ENCODE measurements around the gene LRRC37A3. TPM values are rescaled to one million over a fixed set of nuclear protein-coding genes. Genes with fewer than 3 reads are reported as not detected.

Gene LRRC37A3
- total RNA-seq, 1 donor from 2014 or later: 5.6 TPM

DNA sequence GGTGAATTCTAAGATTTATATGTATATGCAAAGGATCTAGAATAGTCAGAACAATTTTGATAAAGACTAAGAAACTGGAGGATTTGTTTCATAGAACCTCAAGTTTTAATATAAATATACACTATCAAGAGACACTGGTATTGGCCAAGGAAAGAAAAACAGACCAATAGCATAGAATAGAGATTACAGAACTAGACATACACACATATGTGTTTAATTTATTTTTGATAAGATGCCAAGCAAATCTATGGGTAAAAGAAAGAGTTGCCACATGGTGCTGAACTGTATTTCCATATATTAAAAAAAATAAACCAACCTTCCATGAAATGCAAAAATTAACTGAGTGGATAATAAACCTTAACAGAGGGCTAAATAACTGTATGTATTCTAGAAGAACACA is 27.9 kb upstream of the LRRC37A3 start:
- Mint-ChIP-seq H3K36me3 (no peaks in the 10 kb centered on the region), H3K27ac (no peak overlapping the region), H3K9me3 (no peaks in the 10 kb centered on the region), H3K4me1 (no peaks in the 10 kb centered on the region), H3K27me3 (ENCODE audit: insufficient read depth, low read depth) (no peaks in the 10 kb centered on the region), H3K4me3 (no peak overlapping the region)
- TF ChIP-seq EZH2phosphoT487 (IDR thresholded peaks at IDR 0.05) (no peak), EZH2 (IDR thresholded peaks at IDR 0.05) (no peak)
- TF ChIP-seq, protein P1, sequence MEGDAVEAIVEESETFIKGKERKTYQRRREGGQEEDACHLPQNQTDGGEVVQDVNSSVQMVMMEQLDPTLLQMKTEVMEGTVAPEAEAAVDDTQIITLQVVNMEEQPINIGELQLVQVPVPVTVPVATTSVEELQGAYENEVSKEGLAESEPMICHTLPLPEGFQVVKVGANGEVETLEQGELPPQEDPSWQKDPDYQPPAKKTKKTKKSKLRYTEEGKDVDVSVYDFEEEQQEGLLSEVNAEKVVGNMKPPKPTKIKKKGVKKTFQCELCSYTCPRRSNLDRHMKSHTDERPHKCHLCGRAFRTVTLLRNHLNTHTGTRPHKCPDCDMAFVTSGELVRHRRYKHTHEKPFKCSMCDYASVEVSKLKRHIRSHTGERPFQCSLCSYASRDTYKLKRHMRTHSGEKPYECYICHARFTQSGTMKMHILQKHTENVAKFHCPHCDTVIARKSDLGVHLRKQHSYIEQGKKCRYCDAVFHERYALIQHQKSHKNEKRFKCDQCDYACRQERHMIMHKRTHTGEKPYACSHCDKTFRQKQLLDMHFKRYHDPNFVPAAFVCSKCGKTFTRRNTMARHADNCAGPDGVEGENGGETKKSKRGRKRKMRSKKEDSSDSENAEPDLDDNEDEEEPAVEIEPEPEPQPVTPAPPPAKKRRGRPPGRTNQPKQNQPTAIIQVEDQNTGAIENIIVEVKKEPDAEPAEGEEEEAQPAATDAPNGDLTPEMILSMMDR (IDR thresholded peaks at IDR 0.05): no peak
- Histone ChIP-seq H3K4me3 (no peak overlapping the region), H3K4me2 (no peak overlapping the region), H3K79me2 (ENCODE audit: low read depth) (no peaks in the 10 kb centered on the region), H3K9ac (no peak overlapping the region), H2AFZ (replicated peaks) (no peak overlapping the region), H3F3A (ENCODE audit: low read depth) (no peaks in the 10 kb centered on the region), H3K4me1 (no peaks in the 10 kb centered on the region), H3K27ac (no peak overlapping the region), H3K9me3 (ENCODE audit: low read depth) (no peaks in the 10 kb centered on the region), H3K27me3 (no peaks in the 10 kb centered on the region), H4K20me1 (ENCODE audit: low read depth) (no peaks in the 10 kb centered on the region), H3K36me3 (no peaks in the 10 kb centered on the region)
- no peak for DNase-seq (ENCODE audit: low spot score)

DNA sequence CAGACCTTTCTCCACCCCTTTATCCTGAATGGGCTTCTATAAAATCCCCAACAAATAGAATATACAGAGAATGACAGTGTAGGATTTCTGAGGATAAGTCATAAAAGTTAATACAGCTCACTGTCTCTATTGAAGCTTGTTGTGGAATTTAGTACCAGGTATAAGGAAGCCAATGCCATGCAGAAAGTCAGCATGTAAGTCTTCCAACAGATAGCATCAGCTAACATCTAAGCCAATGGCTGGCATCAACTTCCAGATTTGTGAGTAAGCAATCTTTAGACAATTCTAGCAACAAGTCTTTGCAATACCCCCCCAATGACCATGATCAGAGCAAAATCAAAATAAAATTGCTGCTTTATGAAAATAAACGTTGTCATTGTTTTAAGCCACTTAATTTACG is 22.5 kb upstream of the LRRC37A3 start:
- H3K36me3 ChIP-seq: no peaks in the 10 kb centered on the region
- H3K4me1 ChIP-seq: peaks cover 4% of the 10 kb centered on the region
- no peak overlapping the region for H3K4me2 ChIP-seq
- no peaks in the 10 kb centered on the region for H3K27me3 ChIP-seq
- no peaks in the 10 kb centered on the region for H3F3A ChIP-seq (ENCODE audit: low read depth)
- no peak overlapping the region for H3K27ac ChIP-seq
- TF ChIP-seq EZH2phosphoT487 (IDR thresholded peaks at IDR 0.05) (no peak), EZH2 (IDR thresholded peaks at IDR 0.05) (no peak)
- TF ChIP-seq, protein P1 (IDR thresholded peaks at IDR 0.05): no peak
- no peaks in the 10 kb centered on the region for H3K79me2 ChIP-seq (ENCODE audit: low read depth)
- Mint-ChIP-seq H3K36me3 (no peaks in the 10 kb centered on the region), H3K27ac (no peak overlapping the region), H3K4me3 (no peak overlapping the region), H3K4me1 (peaks cover 4% of the 10 kb centered on the region), H3K27me3 (ENCODE audit: insufficient read depth, low read depth) (no peaks in the 10 kb centered on the region), H3K9me3 (no peaks in the 10 kb centered on the region)
- H4K20me1 ChIP-seq (ENCODE audit: low read depth): no peaks in the 10 kb centered on the region
- H3K9ac ChIP-seq: no peak overlapping the region
- no peak overlapping the region for H3K4me3 ChIP-seq
- no peaks in the 10 kb centered on the region for H3K9me3 ChIP-seq (ENCODE audit: low read depth)
- DNase-seq (ENCODE audit: low spot score): no peak
- H2AFZ ChIP-seq (replicated peaks): no peak overlapping the region

DNA sequence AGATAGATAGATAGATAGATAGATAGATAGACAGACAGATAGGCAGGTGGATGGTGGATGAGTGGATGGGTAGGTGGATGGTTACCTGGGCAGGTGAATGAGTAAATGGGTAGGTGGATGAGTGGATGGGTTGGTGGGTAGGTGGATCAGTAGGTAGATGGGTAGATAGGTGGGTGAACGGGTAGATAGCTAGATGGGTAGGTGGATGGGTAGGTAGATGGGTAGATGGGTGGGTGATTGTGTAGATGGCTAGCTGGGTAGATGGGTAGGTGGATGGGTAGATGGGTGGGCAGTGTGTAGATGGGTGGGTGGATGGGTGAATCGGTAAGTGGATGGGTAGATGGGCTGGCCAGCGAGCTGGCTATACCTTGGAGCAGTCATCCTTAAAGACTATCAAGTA is 21.8 kb upstream of the LRRC37A3 start:
- Histone ChIP-seq H3K36me3 (no peaks in the 10 kb centered on the region), H3K9ac (no peak overlapping the region), H2AFZ (replicated peaks) (no peak overlapping the region), H3K9me3 (ENCODE audit: low read depth) (no peaks in the 10 kb centered on the region), H4K20me1 (ENCODE audit: low read depth) (no peaks in the 10 kb centered on the region), H3K79me2 (ENCODE audit: low read depth) (no peaks in the 10 kb centered on the region), H3K4me1 (peaks cover 4% of the 10 kb centered on the region), H3F3A (ENCODE audit: low read depth) (no peaks in the 10 kb centered on the region), H3K27ac (no peak overlapping the region), H3K27me3 (no peaks in the 10 kb centered on the region), H3K4me3 (no peak overlapping the region), H3K4me2 (no peak overlapping the region)
- Mint-ChIP-seq H3K27me3 (ENCODE audit: insufficient read depth, low read depth) (no peaks in the 10 kb centered on the region), H3K9me3 (no peaks in the 10 kb centered on the region), H3K4me3 (no peak overlapping the region), H3K4me1 (peaks cover 4% of the 10 kb centered on the region), H3K36me3 (no peaks in the 10 kb centered on the region), H3K27ac (no peak overlapping the region)
- DNase-seq (ENCODE audit: low spot score): no peak
- TF ChIP-seq, protein P1 (IDR thresholded peaks at IDR 0.05): no peak
- TF ChIP-seq EZH2phosphoT487 (IDR thresholded peaks at IDR 0.05): no peak
- TF ChIP-seq EZH2 (IDR thresholded peaks at IDR 0.05): no peak
